LHCN-M2 (cell line): ENCODE data around the gene LYRM9. TPM values are rescaled to one million over a fixed set of nuclear protein-coding genes. Genes with fewer than 3 reads are reported as not detected.
"Not testable (repeated sequence)": the region's sequence is repeated elsewhere in the genome, so short reads cannot be mapped to it uniquely, and the experiment has no call there.

Source experiments
- DNase-seq: peaks from one replicate; pipeline ENCODE4 v3.0.0-alpha.2; 2012; ENCODE audit warnings: low read depth
- polyA plus RNA-seq: library from polyadenylated mRNA; unstranded; fragments of >200 nt; gene quantifications from one replicate; pipeline ENCODE4 v1.2.1, GENCODE V29; 2012; ENCODE audit warnings: missing spikeins
- total RNA-seq: library from RNA; depleted of rRNA; stranded (reverse); fragments of >200 nt; gene quantifications from 2 replicates; pipeline ENCODE4 v1.2.3, GENCODE V29; 2014; rRNA removed

LYRM9 gene
- total RNA-seq = 4.8 and 8.0 TPM in 2 replicates
- polyA plus RNA-seq = 6.6 TPM

DNA sequence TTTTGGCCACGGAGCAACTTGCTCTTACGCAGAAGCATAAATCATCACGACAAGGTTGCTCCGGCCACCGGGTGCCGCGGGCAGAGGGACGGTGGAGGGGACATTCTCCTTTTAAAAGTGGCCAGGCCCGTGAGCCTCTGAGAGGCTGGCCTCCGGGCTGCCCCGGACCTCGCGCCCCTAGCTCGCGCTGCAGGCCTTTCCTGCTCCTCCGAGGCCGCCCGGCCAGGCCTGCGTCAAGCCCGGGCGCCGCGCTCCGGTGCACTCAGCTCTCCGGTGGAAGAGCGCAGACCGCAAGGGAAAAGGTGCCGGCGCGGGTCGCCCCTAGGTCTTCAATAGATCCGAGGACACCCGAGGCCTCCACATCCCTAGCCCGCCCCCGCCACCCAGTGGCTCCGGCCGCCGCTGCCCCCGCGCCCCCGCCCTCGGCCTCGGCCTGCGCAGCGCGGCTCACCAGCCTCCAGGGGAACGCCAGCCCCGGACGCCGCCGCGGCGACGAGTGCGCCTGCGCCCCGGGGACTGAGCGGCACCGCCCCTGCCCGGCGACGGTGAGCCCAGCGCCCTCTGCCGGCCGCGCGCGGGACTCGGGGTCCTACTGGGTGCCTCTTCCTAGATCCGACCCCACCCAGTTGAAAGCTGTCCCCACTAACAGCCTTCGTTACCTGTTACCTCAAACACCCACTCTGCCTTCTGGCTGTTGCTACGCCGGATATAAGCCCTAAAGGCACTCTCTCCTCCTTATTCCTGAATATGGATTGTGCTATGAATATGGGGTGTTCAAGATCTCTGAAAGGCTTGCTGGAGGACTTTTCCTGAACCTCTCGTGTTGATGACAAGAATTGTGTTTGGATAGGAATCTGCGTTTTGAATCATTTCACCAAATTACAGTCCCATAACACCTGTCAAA is at the start of gene LYRM9:
Gene LYRM9, minus strand, starts transcription at position 500 of the 904 bp plus-strand sequence. CDS start 10,671 bp downstream, outside the sequence.
- peak; percentile 79 for DNase-seq

DNA sequence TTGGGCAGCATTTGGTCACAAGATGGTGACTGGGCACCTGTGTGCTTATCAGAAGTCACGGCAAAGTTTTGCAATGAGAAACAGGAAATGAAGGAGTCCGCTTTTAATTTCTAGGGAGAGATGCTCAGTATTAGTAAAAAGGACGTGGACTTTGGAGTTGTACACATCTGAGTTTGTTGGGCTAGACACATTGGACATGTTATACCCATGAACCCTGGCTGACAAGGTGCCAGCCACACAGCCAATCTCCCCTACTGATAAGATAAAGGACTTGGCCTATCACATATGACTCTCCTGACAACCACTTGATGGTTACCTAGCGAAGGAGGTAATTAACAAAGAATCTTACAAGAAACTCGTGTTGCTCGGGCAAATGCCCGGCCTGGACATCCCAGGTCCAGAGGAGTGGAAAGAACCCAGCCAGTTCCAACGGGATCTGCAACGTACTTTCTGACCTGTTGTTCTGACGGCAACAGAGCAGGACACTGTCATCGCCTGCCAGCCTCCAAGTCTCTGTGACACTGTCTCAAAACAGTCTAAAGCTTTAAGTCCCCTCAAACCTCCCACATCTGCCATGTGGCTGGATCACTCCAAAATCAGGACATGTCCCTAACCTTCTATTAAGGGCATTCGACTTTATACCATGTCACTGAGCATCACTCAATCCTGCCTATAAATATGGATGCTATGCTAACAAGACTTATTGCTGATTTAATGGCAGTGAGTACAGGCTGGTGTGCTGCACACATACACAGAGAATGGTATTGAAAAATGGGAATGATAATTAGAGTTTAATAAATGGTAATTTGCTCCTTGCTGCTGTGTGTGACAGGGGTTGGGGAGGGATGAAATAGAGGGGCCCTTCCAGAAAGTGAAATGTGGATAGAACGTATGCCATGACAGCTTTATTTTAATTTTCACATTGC is 47.6 kb upstream of the LYRM9 start:
- DNase-seq = no peak

DNA sequence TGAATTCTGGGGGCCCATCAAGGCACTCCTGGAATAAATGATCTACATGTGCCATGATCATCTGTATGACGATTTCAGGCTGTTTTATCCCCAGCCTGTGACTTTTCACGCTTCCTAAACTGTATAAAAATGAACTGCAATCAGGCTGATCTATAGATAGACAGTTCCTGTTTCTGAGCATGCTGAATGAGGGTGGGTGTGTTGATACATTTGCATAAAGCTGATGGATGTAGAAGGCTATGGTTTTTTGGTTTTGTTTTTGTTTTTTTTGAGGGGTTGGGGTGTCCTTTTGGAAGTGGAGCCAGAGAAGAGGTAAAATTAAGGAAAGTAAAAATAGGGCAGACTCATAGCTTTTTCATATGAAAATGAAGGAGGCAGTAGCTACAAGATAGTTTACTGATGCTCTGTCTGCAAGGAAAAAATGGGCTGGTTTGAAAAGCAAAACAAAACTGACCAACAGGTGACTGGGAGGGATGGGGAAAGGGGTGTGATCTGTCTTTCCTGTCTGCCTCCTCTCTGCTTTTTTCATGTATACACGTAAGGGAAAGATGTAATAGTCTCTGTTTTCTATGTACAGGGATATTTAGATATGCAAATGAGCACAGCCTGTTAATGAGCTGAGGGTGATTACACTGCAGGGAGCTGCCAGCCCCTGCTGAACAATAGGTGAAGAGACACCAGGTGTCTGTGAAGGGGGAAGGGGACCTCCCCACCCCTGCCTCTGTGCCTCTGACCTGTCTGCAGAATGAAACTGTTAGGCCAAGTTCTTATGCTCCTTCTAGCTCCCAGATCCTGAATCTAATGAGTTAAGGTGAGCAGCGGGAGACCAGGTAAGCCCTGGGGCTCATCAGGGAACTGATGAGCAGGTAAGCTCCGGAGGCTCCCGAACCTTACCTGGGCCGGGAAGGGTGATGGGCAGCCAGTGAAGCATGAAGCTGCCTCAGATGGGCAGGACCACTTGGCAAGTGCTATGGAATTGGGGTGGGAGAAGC is 46.6 kb upstream of the LYRM9 start:
- DNase-seq = no peak

DNA sequence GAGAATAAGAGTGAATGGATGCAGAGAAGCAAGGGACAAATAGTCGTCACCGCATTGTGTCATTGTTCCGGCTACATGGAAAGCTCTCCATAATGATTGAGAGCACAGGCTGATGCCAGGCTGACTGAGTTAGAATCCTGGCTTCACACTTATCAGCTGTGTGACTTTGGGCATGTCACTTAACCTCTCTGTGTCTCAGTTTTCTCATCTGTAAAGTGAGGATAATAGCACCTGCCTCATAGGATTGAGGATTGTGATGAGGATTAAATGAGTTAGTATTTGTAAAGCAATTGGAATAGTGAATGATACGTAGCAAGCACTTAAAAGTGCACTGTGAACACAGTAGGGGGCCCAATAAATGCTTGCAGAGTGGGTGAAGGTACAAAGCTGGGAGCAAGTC is 45.7 kb upstream of the LYRM9 start:
- DNase-seq = no peak

DNA sequence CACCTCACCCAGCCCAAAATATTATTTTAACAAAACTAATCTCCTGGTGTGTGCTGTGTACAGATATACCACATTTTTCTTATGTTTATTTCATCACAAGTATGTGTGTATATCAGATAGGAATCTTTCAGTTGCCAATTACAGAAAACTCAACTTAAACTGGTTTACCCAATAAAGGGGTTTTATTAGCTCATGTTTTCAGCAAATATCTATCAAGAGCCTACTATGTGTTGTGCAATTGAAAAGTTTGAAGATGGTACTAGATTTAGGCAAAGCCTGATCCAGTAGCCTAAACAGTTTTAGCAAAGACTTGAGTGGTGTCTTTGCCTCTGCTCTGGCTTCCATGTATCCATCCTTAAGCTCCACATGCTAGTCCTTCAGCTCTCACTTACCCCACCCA is 45.1 kb upstream of the LYRM9 start:
- no peak for DNase-seq

DNA sequence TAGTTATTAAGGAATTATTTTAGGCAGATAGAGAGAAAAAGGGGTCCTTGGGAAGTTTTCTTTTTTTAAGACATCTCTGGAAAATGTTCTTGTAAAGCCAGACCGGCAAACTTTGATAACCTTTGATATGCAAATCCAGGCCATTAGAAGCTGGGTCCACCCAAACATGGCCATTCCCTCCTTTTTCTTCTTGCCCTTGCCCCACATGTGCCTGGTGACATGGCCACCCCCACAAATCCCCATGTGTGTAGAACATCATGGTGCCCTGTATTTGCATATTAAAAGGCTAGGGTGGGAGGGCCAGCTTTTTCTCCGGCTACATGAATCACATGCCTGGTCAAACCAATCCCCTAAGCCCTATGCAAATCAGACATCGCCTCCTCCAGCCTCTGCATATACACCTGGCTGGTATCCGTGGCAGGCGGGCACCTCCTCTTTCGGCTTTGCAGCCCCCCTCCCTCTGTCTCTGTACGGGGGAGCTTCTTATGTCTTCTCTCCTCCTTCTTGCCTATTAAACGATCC is 43.9 kb upstream of the LYRM9 start:
- DNase-seq = no peak

DNA sequence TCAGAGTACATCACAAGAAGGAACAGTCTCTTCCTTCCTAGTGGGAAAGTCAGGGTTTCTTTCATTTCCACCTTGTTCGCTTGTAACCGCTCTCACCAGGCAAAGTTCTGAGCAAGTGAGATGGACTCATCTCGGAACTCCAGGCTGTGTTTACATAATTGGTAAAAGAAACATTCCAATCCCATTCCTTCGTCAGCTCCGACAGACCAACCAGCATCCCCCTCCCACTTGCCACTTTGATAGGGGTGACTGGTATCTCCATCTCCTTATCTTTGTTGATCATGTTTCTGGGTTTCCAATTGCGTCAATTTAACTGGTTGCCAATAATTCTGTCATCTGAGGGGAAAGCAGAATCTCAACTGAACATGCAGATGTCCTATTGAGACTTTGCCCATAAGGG is 36.8 kb upstream of the LYRM9 start:
- no peak for DNase-seq

DNA sequence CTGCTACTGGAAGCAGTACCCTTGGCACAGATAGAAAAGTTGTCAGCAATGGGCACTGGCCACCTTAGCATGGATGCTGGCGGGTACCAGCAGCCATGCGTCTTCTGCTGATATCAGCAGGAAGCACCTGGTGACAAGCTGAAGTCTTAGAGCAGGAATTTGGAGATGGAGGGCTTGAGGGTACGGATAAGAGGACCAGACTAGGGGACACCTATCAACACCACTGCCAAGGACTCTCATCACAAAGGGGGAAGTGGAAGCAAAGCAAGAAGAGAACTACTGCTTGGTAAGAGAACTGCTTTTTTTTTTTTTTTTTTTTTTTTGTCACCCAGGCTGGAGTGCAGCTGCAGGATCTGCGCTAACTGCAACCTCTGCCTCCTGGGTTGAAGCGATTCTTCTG is 35.4 kb upstream of the LYRM9 start:
- DNase-seq = no peak

DNA sequence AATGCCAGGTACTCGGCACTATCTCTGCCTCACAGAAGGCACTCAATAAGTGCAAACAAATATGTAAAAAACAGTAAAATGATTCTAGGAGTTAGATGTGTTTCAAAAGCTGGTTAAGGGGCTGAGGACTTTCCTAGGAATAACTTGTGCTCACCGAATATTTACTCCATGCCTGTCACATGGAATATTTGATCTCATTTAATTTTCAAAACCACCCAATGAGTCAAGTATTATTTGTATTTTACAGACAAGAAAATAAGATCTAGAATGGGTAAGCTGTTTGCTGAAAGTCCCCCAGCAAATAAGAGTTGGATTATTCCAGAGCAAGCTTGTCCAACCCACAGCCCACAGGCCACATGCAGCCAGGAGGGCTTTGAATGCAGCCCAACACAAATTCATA is 34.6 kb upstream of the LYRM9 start:
- DNase-seq = no peak

DNA sequence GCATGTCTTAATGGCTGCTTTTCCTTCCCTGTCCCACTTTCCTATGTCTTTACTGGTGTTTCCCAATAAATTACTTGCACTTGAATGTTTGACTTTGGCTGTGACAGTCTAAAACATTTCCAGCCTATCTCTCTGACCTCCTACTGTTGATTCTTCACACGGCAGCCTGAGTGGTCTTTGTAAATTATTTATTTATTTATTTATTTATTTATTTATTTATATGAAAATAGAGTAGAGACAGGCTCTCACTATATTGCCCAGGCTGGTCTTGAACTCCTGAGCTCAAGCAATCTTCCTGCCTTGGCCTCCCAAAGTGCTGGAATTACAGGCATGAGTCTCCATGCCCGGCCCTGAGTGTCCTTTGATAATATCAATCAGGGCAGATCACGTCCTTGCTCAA is 28.4 kb upstream of the LYRM9 start:
- no peak for DNase-seq

DNA sequence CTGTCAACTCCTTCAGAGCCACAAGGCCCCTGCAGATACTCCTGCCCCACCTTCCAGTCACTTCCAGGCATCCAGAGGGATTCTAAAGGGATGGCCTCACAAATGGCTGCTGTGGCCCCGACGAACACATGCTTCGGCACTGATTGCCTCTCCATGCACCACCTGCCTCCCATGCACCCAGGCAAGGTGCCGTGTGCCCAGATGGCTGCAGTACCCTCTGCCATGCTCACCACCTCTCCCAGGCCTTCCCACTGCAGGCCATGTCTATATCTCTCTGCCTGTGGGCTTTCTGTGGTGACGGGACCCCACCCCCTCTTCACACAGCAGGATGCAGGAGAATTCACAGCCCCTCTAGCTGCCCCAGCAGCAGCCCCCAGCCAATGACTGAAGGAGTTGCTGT is 27.9 kb upstream of the LYRM9 start:
- no peak for DNase-seq

DNA sequence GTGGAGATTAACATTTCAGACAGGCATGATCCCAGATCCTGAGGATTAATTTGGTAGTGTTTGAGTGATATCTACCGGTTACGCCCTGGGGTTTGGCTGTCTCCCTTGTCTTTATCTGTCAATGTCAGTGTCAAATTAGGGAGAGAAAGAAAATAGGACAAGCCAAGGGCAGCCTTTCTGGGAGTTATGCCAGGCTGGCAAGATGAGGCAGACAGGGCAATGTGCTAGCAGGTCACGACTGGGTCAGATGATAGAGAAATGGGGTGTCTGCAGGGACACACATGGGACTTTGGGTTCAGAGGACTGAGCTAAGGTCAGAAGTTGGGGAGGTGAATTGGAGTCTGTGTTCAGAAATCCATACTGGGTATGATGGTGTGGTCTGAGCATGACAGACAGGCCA is 27.4 kb upstream of the LYRM9 start:
- DNase-seq = no peak

DNA sequence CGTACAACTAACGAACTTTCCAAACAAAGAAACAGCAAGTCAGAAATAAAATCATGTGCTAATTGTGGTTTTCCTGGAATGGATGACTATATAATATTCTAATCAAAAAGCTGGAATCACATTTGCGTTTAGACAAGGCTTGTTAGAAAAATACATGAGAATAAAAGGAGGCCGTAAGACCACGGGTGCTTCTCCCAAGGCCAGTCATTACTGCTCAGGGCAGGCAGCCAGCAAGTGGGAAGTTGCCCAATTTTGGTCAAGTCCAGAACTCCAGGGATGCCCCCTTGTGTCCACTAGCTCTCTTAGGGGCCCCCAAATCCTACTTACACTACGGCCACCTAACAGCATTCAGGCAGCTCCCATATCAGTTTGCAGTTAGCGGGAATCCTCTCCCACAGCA is 25.9 kb upstream of the LYRM9 start:
- DNase-seq = no peak

DNA sequence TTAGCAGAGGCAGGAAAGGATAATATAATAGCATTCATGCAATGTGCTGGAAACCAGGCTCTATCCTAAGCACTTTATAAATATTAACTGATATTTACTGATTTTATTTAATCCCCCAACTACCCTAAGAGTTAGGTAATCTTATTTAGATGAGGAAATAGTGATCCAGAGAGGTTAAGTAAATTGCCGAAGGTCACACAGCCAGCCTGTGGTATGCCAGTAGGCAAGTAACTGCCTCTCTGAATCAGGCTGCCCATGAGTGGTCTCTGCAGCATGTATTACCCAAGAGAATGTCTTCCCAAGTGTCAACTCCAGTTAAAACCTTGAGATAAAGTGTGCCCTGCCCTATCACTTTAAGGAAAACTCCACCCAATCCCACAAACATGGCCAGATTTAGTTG is 25.3 kb upstream of the LYRM9 start:
- DNase-seq = no peak

DNA sequence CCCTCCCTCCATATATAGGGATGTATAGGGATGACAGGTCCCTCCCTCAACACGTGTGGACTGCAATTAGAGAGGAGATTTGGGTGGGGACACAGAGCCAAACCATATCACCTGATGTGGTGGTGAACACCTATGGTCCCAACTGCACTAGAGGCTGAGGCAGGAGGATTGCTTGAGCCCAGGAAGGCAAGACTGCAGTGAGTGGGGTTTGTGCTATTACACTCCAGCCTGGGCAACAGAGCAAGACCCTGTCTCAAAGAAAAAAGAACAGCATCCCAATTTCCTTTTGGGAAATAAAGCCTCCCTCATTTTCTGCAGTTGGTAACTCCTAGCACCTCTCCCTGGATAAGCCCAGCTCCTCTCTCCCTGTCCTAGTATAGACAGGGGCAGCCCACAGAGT is 23.8 kb upstream of the LYRM9 start:
- no peak for DNase-seq

DNA sequence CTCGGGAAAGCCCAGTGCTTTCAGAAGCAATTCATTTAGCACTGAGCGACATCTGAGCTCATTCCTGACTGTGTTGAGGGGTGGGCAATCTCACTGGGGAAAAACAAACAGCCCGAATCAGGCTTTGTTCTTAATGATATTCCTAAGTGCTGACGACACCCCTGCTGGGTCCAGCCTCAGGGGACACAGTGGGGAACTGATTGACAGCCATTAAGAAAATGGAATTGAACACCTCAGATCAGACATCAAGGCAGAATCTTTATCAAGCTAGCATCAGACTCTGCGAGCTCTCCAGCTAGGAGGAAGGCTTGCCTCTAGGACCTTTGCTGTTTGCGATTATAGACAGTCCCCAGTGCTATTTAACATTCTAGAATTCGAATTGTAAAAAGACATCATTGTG is 22.5 kb upstream of the LYRM9 start:
- no peak for DNase-seq

DNA sequence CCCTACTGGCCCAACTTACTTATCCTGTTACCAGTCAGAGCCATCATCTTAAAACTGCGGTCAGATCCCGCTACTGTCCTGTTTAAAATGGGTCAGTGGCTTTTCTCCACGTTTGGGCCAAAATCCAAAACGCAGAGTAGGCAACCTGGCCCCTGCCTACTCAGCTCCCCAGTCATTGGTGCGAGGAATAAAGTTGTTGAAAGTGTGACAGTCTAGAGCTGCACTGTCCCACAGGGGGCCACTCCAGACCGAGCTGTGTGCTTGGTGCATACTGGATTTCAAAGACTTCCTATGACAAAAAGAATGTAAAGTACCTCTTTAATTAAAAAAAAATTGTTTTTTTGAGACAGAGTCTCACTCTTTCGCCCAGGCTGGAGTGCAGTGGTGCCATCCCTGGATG is 21.2 kb upstream of the LYRM9 start:
- DNase-seq = no peak

DNA sequence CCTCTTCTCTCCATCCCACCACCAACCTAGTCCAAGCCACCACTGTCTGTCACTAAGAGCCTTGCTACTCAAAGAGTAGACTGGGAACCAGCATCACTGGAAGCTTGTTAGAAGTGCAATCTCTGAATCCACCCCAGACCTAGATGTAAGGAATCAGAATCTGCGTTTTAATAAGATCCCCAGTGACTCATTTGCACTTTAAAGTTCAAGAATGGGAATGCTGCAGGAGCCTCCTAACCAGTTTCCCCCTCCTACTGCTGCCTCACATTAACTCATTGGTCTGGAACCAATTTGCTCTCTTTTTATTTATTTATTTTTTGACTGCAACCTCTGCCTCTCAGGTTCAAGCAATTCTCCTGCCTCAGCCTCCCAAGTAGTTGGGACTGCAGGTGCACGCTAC is 19.8 kb upstream of the LYRM9 start:
- DNase-seq = no peak

DNA sequence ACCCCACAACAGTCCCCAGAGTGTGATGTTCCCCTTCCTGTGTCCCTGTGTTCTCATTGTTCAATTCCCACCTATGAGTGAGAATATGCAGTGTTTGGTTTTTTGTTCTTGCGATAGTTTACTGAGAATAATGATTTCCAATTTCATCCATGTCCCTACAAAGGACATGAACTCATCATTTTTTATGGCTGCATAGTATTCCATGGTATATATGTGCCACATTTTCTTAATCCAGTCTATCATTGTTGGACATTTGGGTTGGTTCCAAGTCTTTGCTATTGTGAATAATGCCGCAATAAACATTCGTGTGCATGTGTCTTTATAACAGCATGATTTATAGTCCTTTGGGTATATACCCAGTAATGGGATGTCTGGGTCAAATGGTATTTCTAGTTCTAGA is 19.1 kb upstream of the LYRM9 start:
- DNase-seq = not testable (repeated sequence)

DNA sequence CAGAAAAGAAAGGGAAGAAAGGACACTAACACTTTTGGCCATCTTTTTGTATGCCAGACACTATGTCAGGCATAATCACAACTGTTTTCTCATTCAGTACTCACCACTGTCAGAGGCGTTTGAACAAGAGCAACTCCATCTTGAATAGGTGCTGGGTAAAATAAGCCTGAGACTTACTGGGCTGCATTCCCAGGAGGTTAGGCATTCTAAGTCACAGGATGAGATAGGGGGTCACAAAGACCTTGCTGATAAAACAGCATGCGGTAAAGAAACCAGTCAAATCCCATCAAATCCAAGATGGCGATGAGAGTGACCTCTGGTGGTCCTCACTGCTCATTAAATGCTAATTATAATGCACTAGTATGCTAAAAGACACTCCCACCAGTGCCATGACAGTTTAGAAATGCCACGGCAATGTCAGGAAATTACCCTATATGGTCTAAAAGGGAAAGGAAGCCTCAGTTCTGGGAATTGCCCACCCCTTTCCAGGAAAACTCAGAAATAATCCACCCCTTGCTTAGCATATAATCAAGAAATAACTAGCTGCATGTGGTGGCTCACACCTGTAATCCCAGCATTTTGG is 14.9 kb upstream of the LYRM9 start:
- no peak for DNase-seq

DNA sequence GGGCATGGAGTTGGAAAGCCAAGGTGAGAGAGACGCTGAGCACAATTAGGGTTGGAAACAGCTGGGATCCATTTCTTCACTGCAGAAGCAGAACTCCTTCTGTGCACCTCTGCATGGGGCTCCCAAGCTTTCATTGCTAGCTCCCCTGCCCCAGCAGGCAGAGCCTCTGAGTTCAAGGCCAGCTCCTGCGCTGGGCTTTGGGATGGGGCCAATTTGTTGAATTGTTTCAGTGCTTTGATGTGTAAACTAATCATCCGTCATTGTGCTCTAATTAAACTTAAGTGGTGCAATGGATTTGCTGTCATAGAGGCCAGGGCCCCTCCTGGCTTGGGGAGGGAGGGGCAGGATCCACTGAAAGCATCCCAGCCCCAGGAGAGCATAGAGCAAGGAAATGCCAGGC is 13.5 kb upstream of the LYRM9 start:
- no peak for DNase-seq
